DLD1 (cell line): ENCODE results near the gene FAM20C.

ENCODE experiments used
- in situ Hi-C: cut with HindIII; loops from 2 replicates; pipeline ENCODE4 v1.10.0; 2017; ENCODE audit warnings: low sequenced_read_pairs

The FAM20C gene

DNA sequence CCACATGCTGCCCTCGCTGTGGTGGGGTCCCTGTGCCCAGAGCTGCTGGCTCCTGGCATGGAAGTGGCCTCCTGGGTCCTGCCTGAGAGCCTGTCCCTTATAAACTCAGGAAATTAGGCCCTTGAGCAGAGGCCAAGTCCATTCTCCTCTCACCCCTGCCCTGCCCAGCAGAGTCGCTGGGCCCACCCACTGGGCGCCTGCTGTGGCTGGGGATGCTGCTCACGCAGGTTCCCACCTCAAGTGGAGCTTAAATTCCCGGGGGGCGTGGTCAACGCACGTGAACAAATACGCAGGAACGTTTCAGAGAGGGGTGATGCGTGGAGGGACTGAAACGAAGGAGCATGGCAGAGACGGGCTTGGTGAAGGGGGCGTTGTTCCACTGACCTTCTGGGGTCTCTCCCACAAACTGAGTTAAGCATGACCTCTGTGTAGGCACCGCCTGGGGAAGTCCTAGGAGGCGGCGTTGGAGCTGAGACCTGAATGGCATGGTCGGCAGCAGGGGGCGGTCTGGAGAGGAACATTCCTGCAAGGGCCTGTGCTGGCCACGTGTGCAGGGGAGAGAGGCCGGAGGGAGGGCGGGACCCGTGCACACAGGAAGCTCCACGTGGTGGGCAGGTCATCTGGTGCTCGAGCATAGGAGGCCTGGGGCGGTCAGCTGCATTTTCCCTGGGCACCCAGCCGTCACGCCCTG, 27.9 kb downstream of the FAM20C start:
- in situ Hi-C loops, result no loop called here

DNA sequence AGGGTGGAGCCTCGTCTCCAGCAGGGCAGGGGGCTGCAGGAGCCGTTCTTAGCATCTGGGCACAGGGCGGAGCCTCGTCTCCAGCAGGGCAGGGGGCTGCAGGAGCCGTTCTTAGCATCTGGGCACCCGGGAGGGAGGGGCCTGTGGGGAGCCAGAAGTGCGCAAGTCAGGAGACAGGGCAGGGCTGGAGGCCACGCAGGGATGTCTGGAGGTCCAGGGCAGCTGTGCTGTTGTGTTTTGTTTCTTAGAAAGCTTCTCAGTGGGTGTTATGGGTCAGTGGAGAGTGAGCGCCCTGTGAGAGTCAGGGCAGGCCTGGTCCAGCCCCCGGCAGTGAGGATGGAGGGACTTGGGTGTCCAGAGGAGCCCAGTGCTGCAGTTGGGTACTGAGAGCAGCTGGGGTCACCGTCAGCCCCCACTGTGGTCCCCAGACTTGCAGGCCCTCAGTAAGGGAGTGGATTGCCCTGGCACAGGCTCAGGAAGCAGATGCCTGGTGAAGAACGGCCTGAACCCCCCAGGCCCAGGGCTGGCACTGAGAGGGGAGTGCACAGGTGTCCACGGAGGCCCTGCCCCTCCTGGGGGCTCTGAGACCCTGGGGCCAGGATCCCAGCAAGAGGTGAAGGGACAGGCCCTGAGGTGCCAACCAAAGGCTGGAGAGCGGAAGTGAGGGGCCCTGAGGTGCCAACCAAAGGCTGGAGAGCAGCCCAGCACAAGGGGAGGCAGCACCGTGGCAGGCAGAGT, 29.8 kb downstream of the FAM20C start:
- in situ Hi-C loops, result no loop called here

DNA sequence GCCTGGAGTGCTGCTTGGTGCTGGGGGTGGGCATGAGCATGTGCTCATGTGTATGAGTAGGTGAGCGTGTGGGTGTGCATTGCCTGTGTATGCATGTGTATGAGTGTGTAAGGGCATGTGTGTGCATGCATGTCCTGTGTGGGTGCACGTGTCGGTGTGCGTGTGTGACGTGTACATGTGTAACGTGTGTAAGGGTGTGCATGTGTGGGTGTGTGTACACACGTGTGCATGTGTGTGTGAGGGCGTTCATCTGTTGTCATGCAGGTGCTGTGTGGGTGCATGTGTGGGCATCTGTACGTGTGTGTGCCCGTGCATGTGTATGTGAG, 30.3 kb downstream of the FAM20C start:
- in situ Hi-C loops, result no loop called here

DNA sequence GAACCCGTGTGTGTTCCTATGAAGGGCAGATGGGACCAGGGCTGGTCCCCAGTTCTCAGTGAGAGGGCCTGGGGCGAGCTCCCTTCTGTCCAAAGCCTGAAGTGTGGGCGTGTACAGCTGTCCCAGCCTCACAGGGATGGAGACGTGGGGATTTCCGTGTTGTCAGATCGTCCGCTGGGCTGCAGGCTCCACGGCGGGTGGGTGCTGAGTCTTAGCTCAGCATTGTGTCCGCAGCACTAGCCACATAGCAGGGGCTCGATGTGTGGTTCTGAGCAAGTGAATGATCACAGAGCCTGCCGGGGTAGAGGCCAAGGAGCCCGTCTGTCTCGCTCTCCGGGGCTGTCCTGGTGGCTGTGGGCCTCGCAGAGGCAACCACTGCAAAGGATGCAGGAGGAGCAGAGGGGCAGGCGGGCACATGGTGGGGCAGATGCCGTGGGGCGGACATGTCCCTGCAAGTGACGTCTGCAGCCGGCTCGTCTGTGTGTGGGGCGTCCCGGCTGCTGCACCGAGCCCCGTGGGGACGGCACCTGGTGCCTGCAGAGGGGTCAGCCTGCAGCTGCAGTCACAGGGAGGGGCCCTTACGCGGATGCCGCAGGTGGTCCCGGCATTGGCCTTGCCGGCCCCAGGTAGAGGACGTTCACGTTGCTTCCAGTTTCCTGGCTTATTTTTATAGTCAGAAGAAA, 30.9 kb downstream of the FAM20C start:
- in situ Hi-C loops, result no loop called here

DNA sequence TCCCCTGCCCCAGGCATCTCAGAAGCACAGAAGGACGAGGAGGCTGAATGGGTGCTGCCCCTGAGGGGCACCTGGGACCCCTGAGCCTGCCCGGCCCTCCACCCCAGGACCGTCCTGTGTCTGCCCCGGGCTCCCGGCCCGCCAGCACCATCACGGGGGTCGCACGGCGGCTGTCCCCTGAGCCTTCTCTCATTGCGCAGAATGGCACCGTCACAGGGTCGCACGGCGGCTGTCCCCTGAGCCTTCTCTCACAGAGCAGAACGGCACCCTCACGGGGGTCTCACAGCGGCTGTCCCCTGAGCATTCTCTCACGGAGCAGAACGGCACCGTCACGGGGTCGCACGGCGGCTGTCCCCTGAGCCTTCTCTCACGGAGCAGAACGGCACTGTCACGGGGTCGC, 31.5 kb downstream of the FAM20C start:
- in situ Hi-C loops, result no loop called here

DNA sequence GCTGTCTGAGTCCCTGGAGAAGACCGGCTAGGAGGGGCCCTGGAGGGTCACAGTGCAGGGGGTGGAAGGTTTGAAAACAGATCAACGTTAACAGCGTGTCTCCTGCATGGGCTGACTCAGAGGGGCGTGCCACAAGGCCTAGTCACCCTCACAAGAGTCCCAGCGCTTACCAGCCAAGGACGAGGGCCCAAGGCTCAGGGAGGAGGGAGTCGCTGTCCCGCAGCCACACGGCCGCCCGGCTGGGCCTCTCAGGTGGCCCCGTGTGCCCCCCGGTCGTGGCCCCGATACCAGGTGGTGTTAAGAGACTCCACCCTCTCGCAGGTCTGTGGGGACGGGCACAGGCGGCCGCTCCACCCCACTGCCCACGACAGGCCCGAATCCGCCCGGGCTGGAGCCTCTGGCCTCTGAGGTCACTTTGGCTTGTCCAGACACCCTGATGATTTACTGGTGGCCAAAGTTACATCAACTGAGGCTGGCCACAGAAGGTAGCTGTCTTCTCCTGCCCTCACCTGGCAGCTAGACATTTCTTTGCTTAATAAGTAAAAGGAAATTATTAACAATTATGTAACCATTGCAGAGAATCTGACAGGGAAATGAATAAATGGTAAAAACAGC, 34.0 kb downstream of the FAM20C start:
- in situ Hi-C loops, result no loop called here

DNA sequence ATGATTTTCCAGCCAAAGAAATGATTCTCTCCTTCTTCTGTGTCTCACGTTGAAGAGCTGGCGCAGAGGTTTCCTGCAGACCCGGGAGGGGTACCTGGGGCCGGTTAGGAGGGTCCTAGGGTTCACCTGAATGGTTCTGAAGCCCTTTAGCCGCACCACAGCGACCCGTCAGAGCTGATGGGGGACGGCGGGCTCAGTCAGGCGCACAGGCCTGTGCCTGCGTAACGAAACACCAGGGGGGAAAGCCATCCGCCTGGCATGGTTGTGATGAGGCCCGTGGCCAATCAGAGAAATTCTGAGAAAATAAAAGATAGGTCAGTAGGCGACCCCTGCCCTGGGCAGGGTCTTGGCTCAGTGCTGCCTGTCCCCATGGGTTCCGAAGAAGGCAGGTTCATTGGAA, 35.6 kb downstream of the FAM20C start:
- in situ Hi-C loops, result no loop called here

DNA sequence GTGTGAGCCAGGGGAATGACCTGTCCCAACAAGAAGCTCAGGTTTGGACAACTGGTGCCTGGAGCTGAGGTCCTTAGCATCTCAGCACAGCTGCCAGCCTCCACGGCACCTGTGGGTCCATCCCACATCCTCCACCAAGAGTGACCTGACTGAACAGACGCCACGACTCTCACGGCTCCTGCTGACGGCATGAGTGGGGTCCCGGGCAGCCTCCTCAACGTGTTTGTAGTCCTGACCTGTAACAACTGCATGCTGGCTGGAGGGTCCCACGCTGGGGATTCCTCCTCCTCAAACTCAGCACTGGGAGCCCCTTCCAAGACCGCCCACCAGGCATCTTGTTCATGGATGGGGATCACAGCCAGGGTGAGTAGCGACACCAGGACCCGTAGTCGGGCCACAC, 36.2 kb downstream of the FAM20C start:
- in situ Hi-C loops, result no loop called here

DNA sequence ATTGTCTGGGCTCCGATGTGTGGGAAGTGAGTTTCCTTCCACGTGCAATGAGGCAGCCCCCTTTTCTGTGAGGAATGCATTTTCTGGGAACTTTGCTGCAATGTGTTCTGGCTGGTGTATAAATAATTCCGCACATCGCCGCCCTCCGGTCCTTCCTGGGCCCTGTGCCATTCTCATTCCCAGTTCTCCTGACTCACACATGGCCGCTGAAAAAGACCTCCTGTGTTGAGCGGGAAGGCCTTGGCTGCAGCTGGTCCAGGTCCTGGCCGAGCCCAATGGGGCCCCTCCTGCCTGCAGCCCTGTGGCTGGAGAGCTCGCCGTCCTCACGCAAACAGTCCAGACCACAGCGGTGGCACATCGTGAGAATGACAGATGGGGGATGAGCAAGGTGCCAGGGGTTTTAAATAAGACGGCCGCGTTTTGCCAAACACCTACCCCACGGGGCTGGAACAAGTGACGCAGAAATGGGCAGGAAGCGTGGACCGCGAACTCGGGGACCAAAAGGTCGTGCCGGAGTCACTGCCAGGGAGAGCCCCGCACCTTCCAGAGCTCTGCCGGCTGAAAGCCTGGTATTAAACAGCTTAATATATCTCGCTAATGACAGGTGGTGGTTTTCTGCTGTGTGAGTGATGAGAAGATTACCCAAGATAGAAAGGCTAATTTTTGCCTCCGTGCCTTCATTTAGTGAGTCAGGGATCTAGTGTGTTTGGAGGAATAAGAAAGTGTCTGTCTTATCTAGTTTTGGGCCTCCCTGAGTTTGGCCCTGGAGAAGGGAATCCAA, 37.0 kb downstream of the FAM20C start:
- in situ Hi-C loops, result no loop called here

DNA sequence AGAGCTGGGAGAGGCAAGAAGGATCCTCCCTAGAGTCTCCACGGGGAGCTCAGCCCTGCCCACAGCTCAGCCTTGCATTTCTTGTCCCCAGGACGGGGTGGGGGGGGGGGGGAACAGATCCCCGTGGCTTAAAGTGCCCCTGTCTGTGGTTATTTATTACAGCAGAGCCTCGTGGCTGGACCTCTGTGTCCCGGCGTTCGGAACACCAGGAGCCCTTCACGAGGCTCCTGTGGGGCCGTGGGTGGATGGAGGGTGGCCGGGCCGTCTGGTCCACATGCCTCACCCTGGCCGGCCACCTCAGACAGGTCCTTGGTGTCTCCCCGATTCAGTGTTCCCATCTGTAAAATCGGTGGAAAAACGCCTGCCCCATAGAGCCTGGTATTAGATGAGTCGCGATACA, 37.9 kb downstream of the FAM20C start:
- in situ Hi-C loops, result no loop called here

DNA sequence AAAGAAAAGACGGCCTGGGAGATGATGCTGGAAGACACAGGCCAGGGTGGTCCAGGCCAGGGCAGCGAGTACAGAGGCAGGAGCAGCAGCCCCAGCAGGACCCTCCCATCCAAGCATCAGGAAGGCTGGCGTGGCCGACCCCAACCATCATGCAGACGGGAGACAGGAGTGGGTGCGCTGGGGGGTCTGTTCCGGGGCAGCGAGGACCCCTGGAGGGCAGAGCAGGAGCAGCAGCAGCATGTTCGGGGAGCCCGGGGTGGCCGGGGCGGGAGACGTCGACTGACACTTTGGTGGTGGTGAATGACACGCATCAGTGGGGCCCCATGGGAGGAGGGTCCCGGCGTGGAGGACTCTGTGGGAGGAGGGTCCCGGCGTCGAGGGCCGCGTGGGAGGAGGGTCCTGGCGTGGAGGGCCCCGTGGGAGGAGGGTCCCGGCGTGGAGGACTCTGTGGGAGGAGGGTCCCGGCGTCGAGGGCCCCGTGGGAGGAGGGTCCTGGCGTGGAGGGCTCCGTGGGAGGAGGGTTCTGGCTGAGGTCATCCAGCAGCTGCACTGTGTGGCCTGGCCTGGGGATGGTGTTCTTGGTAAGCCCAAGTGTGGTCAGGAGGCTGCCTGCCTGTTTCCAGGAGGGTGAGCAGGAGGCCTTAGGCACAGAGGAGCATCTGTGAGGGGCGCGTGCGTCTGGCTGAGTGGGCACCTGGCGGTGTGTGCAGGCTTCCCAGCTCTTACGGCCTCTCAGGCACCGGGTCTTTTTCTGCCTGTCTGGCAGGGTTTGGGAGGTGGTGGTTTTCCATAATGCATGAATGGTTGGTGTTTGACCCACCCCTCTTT, 38.9 kb downstream of the FAM20C start:
- in situ Hi-C loops, result no loop called here

DNA sequence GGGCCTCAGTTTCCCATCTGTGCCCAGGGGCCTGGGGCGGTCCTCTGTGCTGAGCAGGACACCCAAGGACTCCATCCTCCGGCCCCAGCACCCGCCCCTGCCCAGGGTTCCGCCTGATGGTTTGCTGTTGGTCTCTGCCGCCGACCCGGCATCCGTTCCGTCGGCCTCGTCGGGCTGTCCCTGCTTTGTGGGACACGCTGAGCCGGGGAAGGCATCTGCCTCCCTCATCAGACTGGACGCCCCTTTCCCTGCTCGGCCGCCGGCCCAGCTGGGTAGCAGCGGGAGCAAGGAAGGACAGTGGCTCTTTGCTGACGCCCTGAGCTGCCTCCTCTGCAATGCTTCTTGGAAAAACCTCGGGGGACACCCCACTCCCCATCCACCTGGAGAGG, 39.5 kb downstream of the FAM20C start:
- in situ Hi-C loops, result no loop called here

DNA sequence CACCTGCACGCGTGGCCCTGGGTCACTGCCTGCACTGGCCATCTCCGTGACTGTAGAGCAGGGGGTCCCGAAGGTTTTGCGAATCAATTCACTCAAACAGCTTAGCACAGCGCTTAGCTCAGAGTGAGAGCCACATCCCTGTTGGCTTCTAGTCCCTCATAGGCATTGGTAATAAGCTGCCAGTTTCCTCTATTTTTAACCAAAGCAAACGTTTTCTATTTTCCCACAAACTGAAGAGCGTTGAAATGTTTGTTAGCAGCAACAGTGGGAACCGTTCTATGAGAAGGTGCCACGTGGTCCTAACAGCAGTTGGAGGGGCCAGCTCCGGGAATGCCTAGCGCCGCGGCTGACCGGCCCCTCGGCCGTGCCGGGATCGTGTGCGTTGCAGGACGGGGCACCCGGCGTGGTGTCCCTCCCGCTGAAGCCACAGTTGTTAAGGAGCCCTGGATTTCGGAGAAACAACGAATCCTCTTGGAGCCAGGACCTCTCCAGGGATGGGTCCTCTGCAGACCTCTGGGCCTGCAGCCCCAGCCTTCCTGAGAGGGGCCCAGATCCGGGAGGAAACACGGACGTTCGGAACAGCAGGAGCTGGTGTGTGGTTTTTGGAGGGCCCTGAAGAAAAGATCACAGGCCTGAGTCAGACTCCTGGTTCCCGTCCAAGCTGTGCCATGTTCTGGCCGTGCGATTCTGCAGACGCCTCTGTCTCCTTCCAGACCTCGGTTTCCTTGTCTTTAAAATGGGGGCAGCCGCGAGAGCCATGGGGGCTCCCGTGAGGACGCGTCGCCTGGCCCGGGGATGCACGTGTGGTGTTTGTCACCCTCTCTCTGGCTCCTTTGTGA, 40.3 kb downstream of the FAM20C start:
- in situ Hi-C loops, result no loop called here

DNA sequence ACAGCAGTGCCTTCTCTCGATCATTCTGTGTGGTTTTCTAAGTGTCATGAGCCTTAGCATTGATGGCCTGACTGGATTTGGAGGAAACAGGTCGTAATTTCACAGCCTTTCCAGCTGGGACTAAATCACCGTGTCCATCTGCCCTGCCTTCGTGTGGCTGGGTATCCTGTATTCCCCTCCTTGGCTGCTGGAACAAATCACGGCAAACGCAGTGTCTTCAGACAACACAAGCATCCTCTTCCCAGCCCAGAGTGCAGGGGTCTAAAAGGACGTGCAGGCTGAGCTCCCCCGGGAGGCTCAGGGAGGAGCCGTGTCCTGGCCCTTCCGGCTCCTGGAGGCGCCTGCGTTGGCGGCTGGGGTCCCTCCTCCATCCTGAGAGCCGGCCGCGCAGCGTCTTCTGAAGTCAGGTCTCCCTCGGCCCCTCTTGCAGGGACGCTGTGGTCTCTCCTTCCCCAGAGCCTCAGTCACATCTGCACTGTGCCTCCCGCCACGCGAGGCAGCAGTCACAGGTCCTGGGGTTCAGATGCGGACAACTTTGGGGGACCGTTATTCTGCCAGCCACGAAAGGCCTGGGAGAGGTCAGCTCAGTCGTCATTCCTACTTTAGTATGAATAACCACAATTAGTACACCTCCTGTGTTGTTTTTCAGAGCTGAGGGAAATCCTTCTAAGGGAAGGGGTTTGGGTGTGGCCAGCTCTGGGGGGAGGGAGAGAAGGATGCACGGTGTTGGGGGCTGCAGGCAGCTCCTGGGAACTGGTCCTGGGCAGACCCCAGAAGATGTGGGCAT, 41.1 kb downstream of the FAM20C start:
- in situ Hi-C loops, result no loop called here

DNA sequence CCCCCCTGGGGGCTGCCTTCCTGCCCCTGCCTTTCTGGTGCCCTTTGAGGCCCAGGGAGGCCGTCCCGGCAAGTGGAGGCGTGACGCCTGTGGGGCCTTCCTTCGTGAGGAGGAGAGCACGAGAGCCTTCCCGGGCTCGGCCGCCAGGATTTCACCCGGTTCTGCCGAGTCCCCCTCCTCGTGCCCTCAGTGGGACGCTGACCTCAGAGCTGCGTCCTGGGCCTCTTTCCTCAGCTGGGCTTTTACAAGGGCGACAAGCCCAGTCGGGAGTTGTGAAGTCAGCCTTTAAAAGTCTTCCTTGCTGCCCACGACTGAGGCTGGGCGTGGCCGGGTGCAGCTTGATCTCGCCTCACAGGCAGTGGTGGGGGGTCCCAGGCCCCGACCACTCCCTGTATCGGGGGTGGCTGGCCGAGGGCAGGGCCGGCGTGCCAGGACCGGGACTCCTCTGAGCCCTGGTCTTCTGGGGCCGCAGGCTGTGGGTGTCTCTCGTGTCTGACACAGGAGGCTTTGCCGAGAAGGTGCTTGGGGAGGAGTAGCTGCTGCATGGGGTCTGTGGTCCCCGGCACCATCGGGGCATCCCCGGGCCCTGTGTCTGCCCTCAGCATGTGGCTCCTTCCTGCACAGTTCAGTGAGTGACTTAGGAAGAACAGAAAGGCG, 41.8 kb downstream of the FAM20C start:
- in situ Hi-C loops, result no loop called here

DNA sequence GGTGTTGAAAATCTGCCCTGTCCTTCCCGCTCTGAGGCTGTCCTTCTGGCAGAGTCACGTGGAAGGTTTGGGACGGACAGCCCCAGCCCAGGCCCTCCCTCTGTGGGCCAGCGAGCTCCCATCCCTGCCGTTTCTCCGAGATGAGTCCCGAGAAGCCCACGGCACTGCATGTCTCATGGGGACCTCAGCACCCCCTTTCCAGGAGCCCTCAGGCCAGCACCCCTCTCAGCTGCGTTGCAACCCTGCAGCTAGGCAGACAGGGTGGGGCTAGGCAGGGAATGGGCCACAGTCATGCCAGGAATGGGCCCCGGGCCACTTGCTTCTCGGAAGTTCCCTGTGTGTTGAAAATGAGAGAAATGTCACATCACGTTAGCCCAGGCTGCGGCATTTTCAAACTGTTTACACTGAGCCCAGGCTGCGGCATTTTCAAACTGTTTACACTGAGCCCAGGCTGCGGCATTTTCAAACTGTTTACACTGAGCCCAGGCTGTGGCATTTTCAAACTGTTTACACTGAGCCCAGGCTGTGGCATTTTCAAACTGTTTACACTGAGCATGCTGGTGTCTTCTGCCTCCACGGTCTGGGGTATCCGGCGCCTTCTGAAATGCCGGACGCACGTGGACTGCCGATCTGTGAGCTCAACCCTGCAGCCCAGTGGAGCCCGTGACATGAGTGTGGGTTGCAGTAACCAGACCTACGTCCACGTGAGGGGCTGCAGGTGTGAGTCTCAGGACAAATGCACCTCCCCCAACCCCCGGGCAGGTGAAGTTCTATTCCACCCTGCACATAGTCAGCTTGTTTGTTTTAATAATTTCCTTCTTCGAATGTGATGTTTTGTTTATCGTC, 42.6 kb downstream of the FAM20C start:
- in situ Hi-C loops, result no loop called here
